ENCODE data around the gene CLEC4C.

Gene CLEC4C

GRCh38 chr12:7705846-7706245, 41.3 kb downstream of the CLEC4C start:
- no peak for TF ChIP-seq POLR2A (IDR thresholded peaks at IDR 0.05; ENCODE audit: low read length)
- no peak for TF ChIP-seq GATA1 (IDR thresholded peaks at IDR 0.05; ENCODE audit: low read depth, low read length)

GRCh38 chr12:7695566-7696197, 51.5 kb downstream of the CLEC4C start, which contains the start of gene GDF3:
GDF3 (minus strand) TSS chr12:7695775; CDS start chr12:7695728, 47 bp downstream.
- peak in 1 of 2 experiments; percentile 21 for DNase-seq

More at GRCh38 chr12:7705846-7706245, 41.3 kb downstream of the CLEC4C start:
- no peak for DNase-seq

GRCh38 chr12:7695237-7695560, 52.0 kb downstream of the CLEC4C start:
- DNase-seq = no peak
- TF ChIP-seq POLR2A (IDR thresholded peaks at IDR 0.05; ENCODE audit: low read length) (no peak), GATA1 (IDR thresholded peaks at IDR 0.05; ENCODE audit: low read depth, low read length) (no peak)

More at GRCh38 chr12:7695566-7696197, 51.5 kb downstream of the CLEC4C start, which contains the start of gene GDF3:
- TF ChIP-seq POLR2A (IDR thresholded peaks at IDR 0.05; ENCODE audit: low read length) = no peak
- TF ChIP-seq GATA1 (IDR thresholded peaks at IDR 0.05; ENCODE audit: low read depth, low read length) = no peak

- TF ChIP-seq GATA1 (IDR thresholded peaks at IDR 0.05; ENCODE audit: low read depth, low read length) (no peak), POLR2A (IDR thresholded peaks at IDR 0.05; ENCODE audit: low read length) (no peak)
- no peak for DNase-seq
Observed at GRCh38 chr12:7694556-7695236, 52.5 kb downstream of the CLEC4C start.

- no peak for DNase-seq
Observed at GRCh38 chr12:7693793-7694192, 53.4 kb downstream of the CLEC4C start.

GRCh38 chr12:7681535-7681934, 65.6 kb downstream of the CLEC4C start:
- no peak for TF ChIP-seq GATA1 (IDR thresholded peaks at IDR 0.05; ENCODE audit: low read depth, low read length)
- TF ChIP-seq POLR2A (IDR thresholded peaks at IDR 0.05; ENCODE audit: low read length) = no peak
- no peak for DNase-seq

More at GRCh38 chr12:7693793-7694192, 53.4 kb downstream of the CLEC4C start:
- TF ChIP-seq GATA1 (IDR thresholded peaks at IDR 0.05; ENCODE audit: low read depth, low read length) = no peak
- TF ChIP-seq POLR2A (IDR thresholded peaks at IDR 0.05; ENCODE audit: low read length) = no peak

Data from erythroblast (primary cell).